ENCODE measurements around the gene COLEC12. TPM values are rescaled to one million over a fixed set of nuclear protein-coding genes. Genes with fewer than 3 reads are reported as not detected.
A peak's percentile ranks its signal among the peaks of the same experiment; 100 is the strongest.

COLEC12 gene
- total RNA-seq, 1 experiment from 2014 or later, result not detected

DNA sequence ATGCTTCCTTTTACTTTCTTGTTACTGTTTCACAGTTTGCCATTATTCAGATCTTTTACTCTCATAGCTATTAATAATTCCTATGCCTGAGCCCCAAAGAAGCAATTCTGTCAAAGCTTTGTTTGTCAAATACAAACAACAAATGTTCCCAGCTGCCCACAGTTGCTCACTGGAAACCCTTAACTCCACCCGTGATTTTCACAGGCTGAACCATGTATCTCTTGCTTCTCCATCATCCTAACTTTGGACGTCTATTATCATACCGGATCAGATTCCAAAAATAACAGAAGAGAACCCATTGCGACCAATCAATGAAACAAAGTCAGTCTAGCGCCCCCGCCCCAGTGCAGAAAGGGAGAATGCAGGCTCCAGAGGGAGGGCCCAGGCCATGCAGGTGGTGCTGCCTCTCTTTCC, 24.2 kb downstream of the COLEC12 start:
- intact Hi-C loops (cut with micrococcal nuclease), result loop anchor here (2.0 kb wide), 1 partner anchor 189 kb away; no protein-coding TSS in a partner anchor
- no peak for ATAC-seq

More for the DNA sequence above, 24.2 kb downstream of the COLEC12 start:
- no peak for DNase-seq (ENCODE audit: low read depth, low spot score)
- peaks cover 0 to 7% of the 10 kb centered on the region in 2 experiments; a peak in 1 of 4 replicates for H3K4me1 ChIP-seq (ENCODE audit: control insufficient read depth in 1 of 2, insufficient read depth in 2 of 2, low read length in 2 of 2)
- H2AFZ ChIP-seq (ENCODE audit: low read depth, low read length, poor library complexity, severe bottlenecking), result no peak overlapping the region
- no peak overlapping the region for H3K27ac ChIP-seq (ENCODE audit: low read depth, low read length)
- BruUV-seq (replicated peaks), result no TSS peak
- no peak overlapping the region for H3K4me2 ChIP-seq (ENCODE audit: low read length)
- no peak overlapping the region for H3K4me3 ChIP-seq (replicated peaks in 1 of 2; ENCODE audit: low read depth in 1 of 2, low read length in 2 of 2)
- H4K20me1 ChIP-seq (ENCODE audit: insufficient read depth), result no peaks in the 10 kb centered on the region
- ChIA-PET POLR2A (no interaction called here), RAD21 (ENCODE audit: low non-redundant PET in 1 of 2, low total read pairs in 2 of 2, uncharacterized antibody in 2 of 2, unreplicated experiment in 2 of 2) (no interaction called here), CTCF (interaction anchor here (1.1 kb wide), 2 partner anchors 13 to 208 kb away, joined by 3 read pairs; partner anchors contain the start of gene THOC1)
- H3K9ac ChIP-seq (ENCODE audit: low read length), result no peak overlapping the region
- no peaks in the 10 kb centered on the region for H3K9me2 ChIP-seq (ENCODE audit: insufficient read depth)
- H3K27me3 ChIP-seq (ENCODE audit: insufficient read depth, low read length), result no peaks in the 10 kb centered on the region
- H3K36me3 ChIP-seq (ENCODE audit: control insufficient read depth in 1 of 2, insufficient read depth in 2 of 2, low read length in 2 of 2), result no peaks in the 10 kb centered on the region
- no peaks in the 10 kb centered on the region for H3K79me2 ChIP-seq (ENCODE audit: insufficient read depth, low read length)
- H3K9me3 ChIP-seq (ENCODE audit: control insufficient read depth in 1 of 2, insufficient read depth in 1 of 2, low read depth in 1 of 2, low read length in 2 of 2), result no peaks in the 10 kb centered on the region
- TF ChIP-seq, protein P1, sequence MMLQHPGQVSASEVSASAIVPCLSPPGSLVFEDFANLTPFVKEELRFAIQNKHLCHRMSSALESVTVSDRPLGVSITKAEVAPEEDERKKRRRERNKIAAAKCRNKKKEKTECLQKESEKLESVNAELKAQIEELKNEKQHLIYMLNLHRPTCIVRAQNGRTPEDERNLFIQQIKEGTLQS (IDR thresholded peaks at IDR 0.05), result no peak
- TF ChIP-seq CEBPB (IDR thresholded peaks at IDR 0.05; ENCODE audit: low read depth) (no peak), POLR2AphosphoS5 (IDR thresholded peaks at IDR 0.05; ENCODE audit: low read depth, low read length) (no peak), JUND (IDR thresholded peaks at IDR 0.05) (no peak), SIN3A (IDR thresholded peaks at IDR 0.05; ENCODE audit: low read depth) (no peak)
- TF ChIP-seq, protein P2, sequence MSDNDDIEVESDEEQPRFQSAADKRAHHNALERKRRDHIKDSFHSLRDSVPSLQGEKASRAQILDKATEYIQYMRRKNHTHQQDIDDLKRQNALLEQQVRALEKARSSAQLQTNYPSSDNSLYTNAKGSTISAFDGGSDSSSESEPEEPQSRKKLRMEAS (IDR thresholded peaks at IDR 0.05), result no peak
- TF ChIP-seq, protein P3, sequence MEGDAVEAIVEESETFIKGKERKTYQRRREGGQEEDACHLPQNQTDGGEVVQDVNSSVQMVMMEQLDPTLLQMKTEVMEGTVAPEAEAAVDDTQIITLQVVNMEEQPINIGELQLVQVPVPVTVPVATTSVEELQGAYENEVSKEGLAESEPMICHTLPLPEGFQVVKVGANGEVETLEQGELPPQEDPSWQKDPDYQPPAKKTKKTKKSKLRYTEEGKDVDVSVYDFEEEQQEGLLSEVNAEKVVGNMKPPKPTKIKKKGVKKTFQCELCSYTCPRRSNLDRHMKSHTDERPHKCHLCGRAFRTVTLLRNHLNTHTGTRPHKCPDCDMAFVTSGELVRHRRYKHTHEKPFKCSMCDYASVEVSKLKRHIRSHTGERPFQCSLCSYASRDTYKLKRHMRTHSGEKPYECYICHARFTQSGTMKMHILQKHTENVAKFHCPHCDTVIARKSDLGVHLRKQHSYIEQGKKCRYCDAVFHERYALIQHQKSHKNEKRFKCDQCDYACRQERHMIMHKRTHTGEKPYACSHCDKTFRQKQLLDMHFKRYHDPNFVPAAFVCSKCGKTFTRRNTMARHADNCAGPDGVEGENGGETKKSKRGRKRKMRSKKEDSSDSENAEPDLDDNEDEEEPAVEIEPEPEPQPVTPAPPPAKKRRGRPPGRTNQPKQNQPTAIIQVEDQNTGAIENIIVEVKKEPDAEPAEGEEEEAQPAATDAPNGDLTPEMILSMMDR (IDR thresholded peaks at IDR 0.05 in 2 of 3, conservative IDR thresholded peaks at IDR 0.05 in 1 of 3; ENCODE audit: borderline replicate concordance in 1 of 3, insufficient read depth in 1 of 3, low read depth in 2 of 3, low read length in 2 of 3), result peak in 2 of 3 experiments; percentile 14 to 31; a peak in 1 of 6 replicates

Data from HCT116 (cell line).